SU-DHL-6 (cell line): Measurements from ENCODE around the gene ANG.

Experiments
- H2AFZ ChIP-seq: fragments of 200-600 bp; sonication (generic); 2 replicates; pipeline ENCODE4 v1.6.1; 2014; ENCODE audit warnings: low read depth, mild to moderate bottlenecking, moderate library complexity, mixed read lengths, antibody characterized with exemption, low read length; ENCODE audit not compliant: severe bottlenecking
- H3F3A ChIP-seq: fragments of 200-600 bp; shearing (Covaris generic); 2 replicates; pipeline ENCODE4 v1.6.0; 2016; ENCODE audit warnings: antibody characterized with exemption, mild to moderate bottlenecking; ENCODE audit not compliant: insufficient read depth
- H3K27ac ChIP-seq: fragments of 200-600 bp; sonication (generic); 2 replicates; pipeline ENCODE4 v1.5.1; 2016; ENCODE audit warnings: low read depth, mild to moderate bottlenecking, low read length, moderate library complexity, mixed read lengths
- H3K27me3 ChIP-seq: fragments of 200-600 bp; sonication (generic), shearing (Covaris generic); 2 replicates; pipeline ENCODE4 v1.6.0; 2014; ENCODE audit warnings: mild to moderate bottlenecking, low read length
- H3K36me3 ChIP-seq: fragments of 200-600 bp; sonication (generic); 2 replicates; pipeline ENCODE4 v1.6.1; 2014; ENCODE audit warnings: mild to moderate bottlenecking, low read length, mixed read lengths
- H3K4me2 ChIP-seq: fragments of 300-600, 200-600 bp; shearing (Covaris generic), sonication (generic); 2 replicates; pipeline ENCODE4 v1.6.0; 2014; ENCODE audit warnings: low read length, low read depth, mild to moderate bottlenecking; ENCODE audit not compliant: poor library complexity, severe bottlenecking
- H3K4me3 ChIP-seq: fragments of 200-600 bp; sonication (generic); 2 replicates; pipeline ENCODE4 v1.5.1; 2014; ENCODE audit warnings: antibody characterized with exemption, low read length, mild to moderate bottlenecking, mixed read lengths; ENCODE audit not compliant: insufficient read depth, poor library complexity, severe bottlenecking
- H3K79me2 ChIP-seq: fragments of 200-600 bp; sonication (generic); 2 replicates; pipeline ENCODE4 v1.6.1; 2014; ENCODE audit warnings: mild to moderate bottlenecking, low read length, moderate library complexity; ENCODE audit not compliant: insufficient read depth
- H3K9ac ChIP-seq: fragments of 200-600 bp; sonication (generic); 2 replicates; pipeline ENCODE4 v1.7.0; 2014; ENCODE audit warnings: mild to moderate bottlenecking, low read length
- H3K9me2 ChIP-seq: fragments of 200-600 bp; sonication (generic); replicated peaks from 2 replicates; pipeline ENCODE4 v1.6.1; 2014; ENCODE audit warnings: low read length; ENCODE audit not compliant: insufficient read depth
- H3K9me3 ChIP-seq: fragments of 200-600 bp; sonication (generic); 2 replicates; pipeline ENCODE4 v1.6.1; 2014; ENCODE audit warnings: low read length, mixed read lengths; ENCODE audit not compliant: insufficient read depth
- H4K20me1 ChIP-seq: fragments of 200-600 bp; sonication (generic); 2 replicates; pipeline ENCODE4 v1.6.1; 2014; ENCODE audit warnings: low read depth, mild to moderate bottlenecking, antibody characterized with exemption, low read length, moderate library complexity, mixed read lengths
- EZH2phosphoT487 ChIP-seq: fragments of 200-600 bp; sonication (generic), shearing (Covaris generic); conservative IDR thresholded peaks from 2 replicates; pipeline ENCODE4 v1.6.1; 2018; ENCODE audit warnings: mild to moderate bottlenecking, antibody characterized with exemption, low read length, moderate library complexity, mixed read lengths

The ANG gene

DNA sequence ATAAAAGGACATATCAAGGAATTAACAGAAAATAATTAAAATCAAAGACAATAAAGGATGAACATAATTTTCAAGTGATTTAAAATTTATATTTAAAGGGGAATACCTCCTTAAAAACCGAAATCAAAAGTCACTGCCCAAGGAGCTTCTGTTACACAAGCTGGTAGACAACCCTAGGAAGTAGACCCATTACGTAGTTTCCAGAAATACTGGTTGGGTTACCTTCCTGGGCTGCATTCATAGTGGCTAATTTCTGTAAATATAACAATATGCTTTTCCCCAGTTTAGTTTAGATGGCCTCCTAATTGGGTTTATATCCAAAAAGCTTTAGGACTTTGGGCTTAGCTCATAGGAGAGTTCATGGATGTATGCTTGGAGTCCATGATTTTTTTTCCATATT is 55.0 kb downstream of the ANG start:
- H3K9ac ChIP-seq, result no peak overlapping the region
- H3K27me3 ChIP-seq, result no peaks in the 10 kb centered on the region
- H3K79me2 ChIP-seq, result no peaks in the 10 kb centered on the region

More for the DNA sequence above, 55.0 kb downstream of the ANG start:
- TF ChIP-seq EZH2phosphoT487, result no peak
- no peak overlapping the region for H3K4me2 ChIP-seq
- H3K9me2 ChIP-seq, result no peaks in the 10 kb centered on the region
- H3K9me3 ChIP-seq, result no peaks in the 10 kb centered on the region
- no peaks in the 10 kb centered on the region for H3K36me3 ChIP-seq
- H3K27ac ChIP-seq, result no peak overlapping the region
- no peaks in the 10 kb centered on the region for H4K20me1 ChIP-seq
- H3F3A ChIP-seq, result no peaks in the 10 kb centered on the region
- no peak overlapping the region for H3K4me3 ChIP-seq
- H2AFZ ChIP-seq, result no peak overlapping the region
